ENCODE data around the gene TMSB10.

Gene TMSB10

DNA sequence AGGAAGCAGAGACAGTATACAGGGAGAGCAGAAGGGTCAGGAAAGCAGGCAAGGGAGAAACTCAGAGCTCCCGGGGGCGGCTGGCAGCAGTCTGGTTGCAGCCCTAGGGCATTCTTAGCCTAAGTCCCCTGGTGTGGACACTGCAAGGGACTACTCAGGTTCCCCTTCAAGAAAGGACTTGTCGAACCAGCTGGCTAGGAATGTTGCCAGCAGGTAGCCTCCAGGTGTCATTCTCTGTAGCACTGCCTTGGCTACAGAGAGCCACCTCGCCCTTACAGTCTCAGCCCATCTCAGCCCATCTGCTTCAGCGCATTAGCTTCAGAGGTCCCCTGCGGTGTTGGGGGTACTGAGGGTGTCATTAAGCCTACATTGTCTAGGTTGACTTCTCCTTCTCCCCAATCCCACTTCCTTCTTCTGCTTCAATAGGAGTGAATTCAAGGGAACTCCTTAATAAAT lies 11.3 kb upstream of the TMSB10 start:
- H3K9ac ChIP-seq (ENCODE audit: low read length) = no peak overlapping the region

GRCh38 chr2:84894758-84895520 lies 10.5 kb upstream of the TMSB10 start:
- Histone ChIP-seq H3K9ac (ENCODE audit: low read length) (peak overlapping the region; percentile 19; the same call in 1 of the 2 replicates), H3K27me3 (ENCODE audit: low read length) (no peaks in the 10 kb centered on the region), H3K27ac (ENCODE audit: low read depth, low read length) (no peak overlapping the region), H3K4me2 (ENCODE audit: low read depth, low read length, poor library complexity, severe bottlenecking) (peak overlapping the region; percentile 26), H3K79me2 (ENCODE audit: insufficient read depth, low read length) (no peaks in the 10 kb centered on the region), H3K9me2 (replicated peaks; ENCODE audit: insufficient read depth, low read length) (no peaks in the 10 kb centered on the region), H3F3A (ENCODE audit: insufficient read depth) (no peaks in the 10 kb centered on the region), H3K36me3 (ENCODE audit: low read length) (no peaks in the 10 kb centered on the region), H2AFZ (ENCODE audit: low read depth, low read length, severe bottlenecking) (peak overlapping the region; percentile 74), H4K20me1 (ENCODE audit: low read depth, low read length) (no peaks in the 10 kb centered on the region), H3K9me3 (ENCODE audit: insufficient read depth, low read length) (no peaks in the 10 kb centered on the region), H3K4me3 (ENCODE audit: insufficient read depth, low read length, poor library complexity, severe bottlenecking) (no peak overlapping the region)
- TF ChIP-seq EZH2phosphoT487 (conservative IDR thresholded peaks at IDR 0.05; ENCODE audit: low read length) (no peak), CTCF (IDR thresholded peaks at IDR 0.05; ENCODE audit: insufficient read depth, low read length, poor library complexity, severe bottlenecking) (no peak)

More for the DNA sequence above, 11.3 kb upstream of the TMSB10 start:
- no peaks in the 10 kb centered on the region for H3F3A ChIP-seq (ENCODE audit: insufficient read depth)
- no peak for TF ChIP-seq CTCF (IDR thresholded peaks at IDR 0.05; ENCODE audit: insufficient read depth, low read length, poor library complexity, severe bottlenecking)
- H3K36me3 ChIP-seq (ENCODE audit: low read length) = no peaks in the 10 kb centered on the region
- H3K4me2 ChIP-seq (ENCODE audit: low read depth, low read length, poor library complexity, severe bottlenecking) = peak overlapping the region; percentile 26
- no peak overlapping the region for H3K27ac ChIP-seq (ENCODE audit: low read depth, low read length)
- peak overlapping the region; percentile 74 for H2AFZ ChIP-seq (ENCODE audit: low read depth, low read length, severe bottlenecking)
- no peaks in the 10 kb centered on the region for H4K20me1 ChIP-seq (ENCODE audit: low read depth, low read length)
- H3K27me3 ChIP-seq (ENCODE audit: low read length) = no peaks in the 10 kb centered on the region
- no peaks in the 10 kb centered on the region for H3K9me3 ChIP-seq (ENCODE audit: insufficient read depth, low read length)
- H3K79me2 ChIP-seq (ENCODE audit: insufficient read depth, low read length) = no peaks in the 10 kb centered on the region
- no peak overlapping the region for H3K4me3 ChIP-seq (ENCODE audit: insufficient read depth, low read length, poor library complexity, severe bottlenecking)
- no peaks in the 10 kb centered on the region for H3K9me2 ChIP-seq (replicated peaks; ENCODE audit: insufficient read depth, low read length)

GRCh38 chr2:84896567-84896966 lies 8.9 kb upstream of the TMSB10 start:
- no peaks in the 10 kb centered on the region for H3K9me2 ChIP-seq (replicated peaks; ENCODE audit: insufficient read depth, low read length)
- no peak overlapping the region for H3K4me3 ChIP-seq (ENCODE audit: insufficient read depth, low read length, poor library complexity, severe bottlenecking)
- H3K4me2 ChIP-seq (ENCODE audit: low read depth, low read length, poor library complexity, severe bottlenecking) = no peak overlapping the region
- H3K27me3 ChIP-seq (ENCODE audit: low read length) = no peaks in the 10 kb centered on the region
- no peak overlapping the region for H3K27ac ChIP-seq (ENCODE audit: low read depth, low read length)
- H4K20me1 ChIP-seq (ENCODE audit: low read depth, low read length) = no peaks in the 10 kb centered on the region
- H3K9ac ChIP-seq (ENCODE audit: low read length) = no peak overlapping the region
- TF ChIP-seq CTCF (IDR thresholded peaks at IDR 0.05; ENCODE audit: insufficient read depth, low read length, poor library complexity, severe bottlenecking) = no peak
- TF ChIP-seq EZH2phosphoT487 (conservative IDR thresholded peaks at IDR 0.05; ENCODE audit: low read length) = no peak
- no peaks in the 10 kb centered on the region for H3K79me2 ChIP-seq (ENCODE audit: insufficient read depth, low read length)
- H3K9me3 ChIP-seq (ENCODE audit: insufficient read depth, low read length) = no peaks in the 10 kb centered on the region
- H2AFZ ChIP-seq (ENCODE audit: low read depth, low read length, severe bottlenecking) = no peak overlapping the region
- H3F3A ChIP-seq (ENCODE audit: insufficient read depth) = no peaks in the 10 kb centered on the region
- H3K36me3 ChIP-seq (ENCODE audit: low read length) = no peaks in the 10 kb centered on the region
